HG03378 (cell line): Measurements from ENCODE around the gene DYNC2I2.
A peak's percentile ranks its signal among the peaks of the same experiment; 100 is the strongest.
"Not testable (repeated sequence)": the region's sequence is repeated elsewhere in the genome, so short reads cannot be mapped to it uniquely, and the experiment has no call there.

Source experiments
- ATAC-seq: cut with Tn5 transposase; IDR thresholded peaks from one replicate; pipeline ENCODE4 v1.9.1; 2021; ENCODE audit warnings: mild to moderate bottlenecking, moderate library complexity; ENCODE audit not compliant: unreplicated experiment

The DYNC2I2 gene

DNA sequence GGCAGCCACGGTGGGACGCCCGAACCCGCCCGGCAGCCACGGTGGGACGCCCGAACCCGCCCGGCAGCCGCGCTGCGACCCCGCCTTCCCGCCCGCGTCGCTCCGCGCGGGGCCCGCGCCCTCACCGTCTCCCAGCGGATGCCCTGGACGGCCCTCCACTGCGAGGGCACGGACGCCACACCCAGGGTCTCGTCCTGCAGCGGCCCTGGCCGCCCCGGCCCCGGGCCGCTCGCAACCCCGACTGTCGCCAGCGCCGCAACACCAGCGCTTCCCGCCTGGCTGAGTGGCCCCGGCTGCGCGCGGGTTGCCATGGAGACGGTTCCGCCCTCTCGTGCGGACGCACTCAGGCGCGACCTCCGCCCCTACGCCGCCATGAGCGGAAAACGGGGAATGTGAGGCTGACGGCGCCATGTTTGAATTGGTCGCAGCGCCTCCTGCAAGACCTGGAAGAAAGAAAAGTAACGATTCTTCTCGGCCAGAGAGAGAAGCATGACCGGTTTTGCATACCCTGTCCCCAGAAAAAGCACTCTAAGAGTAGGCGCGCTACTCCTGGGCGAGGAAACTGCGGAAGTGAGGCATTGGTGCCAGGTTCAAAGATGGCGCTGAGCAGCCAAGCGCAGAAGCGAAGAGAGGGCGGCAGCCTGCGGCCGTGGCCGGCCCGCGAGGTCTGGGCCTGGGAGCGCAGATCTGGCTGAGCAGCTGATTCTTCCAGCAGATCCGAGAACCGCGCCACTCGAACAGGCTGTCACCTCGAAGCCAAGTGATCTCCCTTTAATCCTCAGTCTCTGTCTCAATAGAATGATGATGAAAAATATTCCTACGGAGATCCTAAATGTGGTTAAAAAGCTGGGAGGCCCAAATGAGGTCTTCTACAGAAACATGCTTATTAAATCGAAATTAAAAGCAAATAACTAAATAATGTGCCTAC is at the start of gene DYNC2I2:
Gene DYNC2I2 (minus strand): TSS at position 432 of the 928 bp plus-strand sequence. CDS start 121 bp downstream, at position 311.
- ATAC-seq: peak; percentile 51

DNA sequence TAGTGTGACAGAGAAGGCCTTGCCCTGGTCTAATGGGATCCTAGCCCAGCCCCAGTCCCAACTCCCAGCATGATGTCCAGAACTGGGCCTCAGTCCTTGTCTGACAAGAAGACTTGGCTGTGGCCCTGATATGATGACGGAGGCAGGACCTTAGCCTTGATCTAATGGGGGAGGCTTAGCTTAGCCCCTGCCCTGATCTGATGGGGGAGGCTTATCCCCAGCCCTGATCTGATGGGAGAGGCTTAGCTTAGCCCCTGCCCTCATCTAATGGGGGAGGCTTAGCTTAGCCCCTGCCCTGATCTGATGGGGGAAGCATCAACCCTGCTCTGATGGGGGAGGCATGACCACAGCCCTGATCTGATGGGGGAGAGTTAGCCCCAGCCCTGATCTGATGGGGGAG is 49.4 kb upstream of the DYNC2I2 start:
- no peak for ATAC-seq

DNA sequence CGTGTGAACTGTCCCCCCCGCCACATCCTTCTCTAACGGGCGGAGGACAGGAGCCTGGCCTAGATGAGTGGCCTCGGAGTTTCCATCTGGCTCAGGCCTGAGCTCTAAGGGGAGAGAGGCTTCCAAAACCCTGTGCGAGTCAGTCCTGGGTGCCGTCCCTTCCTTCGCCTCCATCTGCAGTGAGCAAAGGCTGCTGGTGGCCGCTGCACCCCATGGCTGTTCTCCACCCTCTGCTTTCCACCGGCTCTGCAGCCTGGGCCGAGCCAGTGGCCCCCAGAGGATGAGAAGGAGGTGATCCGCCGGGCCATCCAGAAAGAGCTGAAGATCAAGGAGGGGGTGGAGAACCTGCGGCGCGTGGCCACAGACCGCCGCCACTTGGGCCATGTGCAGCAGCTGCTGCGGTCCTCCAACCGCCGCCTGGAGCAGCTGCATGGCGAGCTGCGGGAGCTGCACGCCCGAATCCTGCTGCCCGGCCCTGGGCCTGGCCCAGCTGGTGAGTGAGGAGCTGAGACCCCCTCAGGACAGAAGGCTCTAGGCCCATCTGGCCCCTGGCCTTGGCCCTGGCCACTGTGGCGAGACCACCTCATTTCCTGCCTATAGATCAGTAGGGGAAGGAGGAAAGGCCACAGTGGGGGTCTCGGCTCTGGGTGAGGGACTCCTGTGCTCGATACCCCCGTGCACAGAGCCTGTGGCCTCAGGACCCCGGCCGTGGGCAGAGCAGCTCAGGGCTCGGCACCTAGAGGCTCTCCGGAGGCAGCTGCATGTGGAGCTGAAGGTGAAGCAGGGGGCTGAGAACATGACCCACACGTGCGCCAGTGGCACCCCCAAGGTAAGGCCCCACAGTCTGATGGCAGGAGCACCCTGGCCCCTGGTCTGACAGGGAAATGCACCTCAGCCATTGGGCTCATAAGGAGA is 48.7 kb upstream of the DYNC2I2 start:
- no peak for ATAC-seq

DNA sequence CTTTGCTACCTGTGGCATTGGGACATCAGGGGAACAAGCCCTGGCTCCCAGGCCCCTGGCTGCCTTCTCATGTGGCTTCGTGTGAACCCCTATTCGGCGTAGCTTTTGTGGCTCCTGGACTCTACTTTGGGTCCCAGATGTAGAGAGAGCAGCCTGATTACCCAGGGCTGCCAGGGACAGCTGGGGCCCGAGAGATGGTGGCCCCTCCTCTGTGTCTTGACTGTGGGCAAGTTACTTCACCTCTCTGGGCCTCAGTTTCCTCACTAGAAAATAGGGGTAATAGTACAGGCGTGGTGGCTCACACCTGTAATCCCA is 47.7 kb upstream of the DYNC2I2 start:
- ATAC-seq: no peak

DNA sequence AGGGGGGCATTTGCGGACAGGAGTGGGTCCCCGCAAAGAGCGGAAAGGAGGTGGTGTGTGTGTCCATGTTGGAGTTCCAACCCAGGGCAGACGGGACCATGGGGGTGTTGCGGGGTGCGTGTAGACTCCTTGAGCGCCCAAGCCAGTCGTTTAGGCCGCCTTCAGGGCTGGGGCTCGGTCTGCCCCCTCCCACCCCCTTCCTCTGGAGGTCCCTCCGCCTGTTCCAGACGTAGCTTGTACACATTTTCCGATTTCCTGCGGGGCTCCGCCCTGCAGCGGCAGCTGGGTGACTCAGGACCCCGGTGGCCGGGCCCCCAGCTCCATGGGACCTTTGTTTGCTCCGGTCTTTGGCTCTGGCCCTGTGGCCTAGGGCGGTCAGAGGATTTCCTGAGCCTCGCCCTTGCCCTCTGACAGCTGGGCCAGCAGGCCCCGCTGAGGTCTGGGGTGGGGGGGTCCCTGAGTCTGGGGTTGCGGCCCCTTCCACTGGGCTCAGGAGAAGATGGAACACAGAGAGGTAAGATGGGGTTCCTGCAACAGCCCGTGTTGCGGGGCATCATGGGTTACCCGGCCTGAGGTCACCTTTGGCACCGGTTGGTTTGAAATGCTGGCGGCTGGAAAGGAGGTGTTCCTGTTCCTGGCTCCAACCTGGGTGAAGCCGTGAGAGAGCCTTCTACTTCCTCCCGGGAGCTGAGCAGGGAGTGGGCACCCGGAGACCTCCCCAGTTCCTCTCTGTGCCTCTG is 47.1 kb upstream of the DYNC2I2 start:
- no peak for ATAC-seq

DNA sequence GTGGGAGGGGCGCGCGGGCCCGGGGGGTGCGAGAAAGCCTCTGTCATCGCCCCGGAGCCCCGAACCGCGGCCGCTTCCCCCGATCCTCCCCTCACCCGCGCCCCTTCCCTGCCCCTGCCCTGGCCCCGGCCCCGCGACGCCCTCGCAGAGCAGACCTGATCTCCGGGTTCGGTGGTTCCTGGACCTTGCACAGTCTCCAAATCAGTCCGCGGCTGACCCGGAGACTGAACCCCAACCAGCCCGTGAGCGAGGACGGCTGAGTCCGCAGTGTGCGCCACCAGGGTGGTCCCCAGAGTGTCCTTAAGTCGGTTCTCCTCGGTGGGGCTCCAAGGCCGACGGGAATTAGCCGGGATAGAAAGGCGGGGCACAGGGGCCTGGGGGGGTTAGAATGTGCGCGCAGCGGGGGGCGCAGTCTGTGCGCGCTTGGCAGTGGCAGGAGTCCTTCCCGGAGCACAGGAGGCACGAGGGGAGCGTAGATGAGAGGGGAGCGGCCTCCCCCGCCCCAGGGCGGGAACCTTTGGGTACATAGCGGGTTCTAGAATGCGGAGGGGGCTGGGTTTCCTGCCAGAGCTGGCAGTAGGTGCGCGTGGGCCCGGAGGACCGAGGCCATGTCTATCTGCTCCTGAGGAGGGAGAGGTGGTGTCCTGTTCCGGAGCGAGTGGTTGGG is 46.4 kb upstream of the DYNC2I2 start:
- no peak for ATAC-seq

DNA sequence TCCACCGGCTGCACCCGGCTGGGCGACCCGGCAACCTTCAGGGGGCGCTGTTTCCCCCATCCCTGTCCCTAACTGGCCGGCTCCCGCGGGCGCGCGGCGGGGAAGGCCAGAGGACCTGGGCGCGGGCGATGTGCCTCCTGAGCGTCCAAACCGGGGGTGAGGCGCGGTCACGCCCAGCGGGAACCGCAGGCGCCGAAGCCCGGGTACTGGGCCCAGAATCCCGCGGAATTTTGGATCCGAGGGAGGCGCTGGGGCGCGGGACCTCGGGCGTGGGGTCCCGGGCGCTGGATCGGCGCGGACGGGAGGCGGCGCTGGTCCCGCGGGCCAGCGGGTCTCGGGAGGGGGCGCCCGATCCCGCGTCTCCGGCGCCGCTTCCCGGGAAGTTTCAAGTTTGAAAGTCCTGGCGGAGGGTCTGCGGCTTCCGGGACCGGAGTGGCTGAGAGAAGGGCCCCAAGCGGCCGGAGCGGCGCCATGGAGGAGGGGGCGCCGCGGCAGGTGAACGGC is 45.9 kb upstream of the DYNC2I2 start, which contains the start of gene PKN3:
Gene PKN3 (plus strand): TSS at position 59 of the 504 bp plus-strand sequence. CDS start 413 bp downstream, at position 472.
- no peak for ATAC-seq

DNA sequence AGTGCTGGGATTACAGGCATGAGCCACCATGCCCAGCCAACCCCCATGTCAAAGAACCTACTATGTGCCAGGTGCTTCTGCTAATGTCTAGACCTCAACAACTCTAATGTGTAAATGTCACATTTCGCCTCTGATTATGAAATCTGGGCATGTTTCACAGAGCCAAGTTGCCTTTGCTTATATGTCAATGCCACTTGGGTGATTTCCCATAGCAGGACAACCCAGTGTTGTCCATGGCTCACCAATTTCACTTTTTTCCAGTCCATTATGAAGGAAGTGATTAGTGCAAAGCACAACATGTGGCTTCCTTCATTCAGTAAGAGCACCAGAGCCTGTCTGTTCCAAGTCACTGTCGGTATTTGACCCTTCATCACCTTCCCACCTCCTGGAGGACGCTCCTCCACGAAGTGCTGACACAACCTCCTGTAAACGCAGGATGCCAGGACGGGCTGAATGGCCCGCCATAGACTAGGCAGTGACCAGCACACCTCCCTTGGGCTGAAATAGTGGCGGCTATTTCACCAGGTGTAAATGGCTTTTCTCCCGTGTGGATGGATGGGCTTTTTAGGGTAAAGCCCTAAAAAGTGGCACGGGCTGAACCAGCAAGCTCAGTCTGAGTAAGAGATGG is 44.7 kb upstream of the DYNC2I2 start:
- no peak for ATAC-seq

DNA sequence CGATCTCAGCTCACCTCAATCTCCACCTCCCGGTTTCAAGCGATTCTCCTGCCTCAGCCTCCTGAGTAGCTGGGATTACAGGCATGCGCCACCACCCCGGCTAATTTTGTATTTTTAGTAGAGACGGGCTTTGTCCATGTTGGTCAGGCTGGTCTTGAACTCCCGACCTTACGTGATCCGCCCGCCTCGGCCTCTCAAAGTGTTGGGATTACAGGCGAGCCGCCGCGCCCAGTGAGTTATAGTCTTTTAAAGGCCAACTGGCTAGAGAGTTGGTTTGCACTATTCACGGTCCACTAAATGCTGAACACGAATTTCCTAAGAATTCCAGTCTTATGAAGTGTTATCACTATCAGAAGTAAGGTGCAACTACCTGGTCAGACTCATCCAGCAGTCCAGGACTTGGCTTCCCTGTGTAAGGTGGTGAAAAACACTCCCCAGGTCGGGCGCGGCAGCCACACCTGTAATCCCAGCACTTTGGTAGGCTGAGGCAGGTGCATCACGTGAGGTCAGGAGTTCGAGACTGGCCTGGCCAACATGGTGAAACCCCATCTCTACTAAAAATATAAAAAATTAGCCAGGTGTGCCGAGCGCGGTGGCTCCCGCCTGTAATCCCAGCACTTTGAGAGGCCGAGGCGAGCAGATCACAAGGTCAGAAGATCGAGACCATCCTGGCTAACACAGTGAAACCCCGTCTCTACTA is 42.6 kb upstream of the DYNC2I2 start:
- ATAC-seq: not testable (repeated sequence)

DNA sequence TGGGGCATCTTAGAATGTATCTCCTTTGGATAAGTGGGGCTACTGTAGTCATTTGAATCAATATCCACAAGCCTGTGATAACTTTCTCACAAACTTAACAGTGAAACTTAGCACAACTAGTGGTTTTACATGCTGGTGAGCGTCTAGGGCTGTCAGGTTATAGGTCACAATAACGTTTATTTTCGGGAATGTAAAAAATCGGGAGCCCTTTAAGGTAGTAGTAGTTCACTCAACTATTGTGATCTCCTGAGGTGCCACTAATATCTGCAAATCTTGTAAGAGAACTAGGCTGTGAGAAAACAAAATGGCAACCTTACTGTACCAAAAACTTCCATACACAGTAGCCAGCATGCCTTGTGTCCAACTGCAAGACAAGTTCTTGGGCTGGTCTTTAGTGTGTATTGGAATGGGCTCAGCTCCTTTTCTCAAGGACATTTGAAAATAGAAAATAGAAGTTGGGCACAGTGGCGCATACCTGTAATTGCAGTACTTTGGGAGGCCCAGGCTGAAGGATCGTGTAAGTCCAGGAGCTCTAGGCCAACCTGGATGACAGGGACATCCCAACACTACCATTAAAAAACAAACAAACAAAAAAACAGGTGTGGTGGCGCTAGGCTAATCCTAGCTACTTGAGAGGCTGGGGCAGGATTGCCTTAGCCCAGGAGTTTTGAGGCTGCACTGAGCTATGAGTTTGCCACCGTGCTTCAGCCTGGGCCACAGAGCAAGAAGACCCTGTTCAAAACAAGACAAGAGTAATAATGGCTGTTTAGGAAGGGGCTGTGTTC is 40.5 kb upstream of the DYNC2I2 start:
- no peak for ATAC-seq

DNA sequence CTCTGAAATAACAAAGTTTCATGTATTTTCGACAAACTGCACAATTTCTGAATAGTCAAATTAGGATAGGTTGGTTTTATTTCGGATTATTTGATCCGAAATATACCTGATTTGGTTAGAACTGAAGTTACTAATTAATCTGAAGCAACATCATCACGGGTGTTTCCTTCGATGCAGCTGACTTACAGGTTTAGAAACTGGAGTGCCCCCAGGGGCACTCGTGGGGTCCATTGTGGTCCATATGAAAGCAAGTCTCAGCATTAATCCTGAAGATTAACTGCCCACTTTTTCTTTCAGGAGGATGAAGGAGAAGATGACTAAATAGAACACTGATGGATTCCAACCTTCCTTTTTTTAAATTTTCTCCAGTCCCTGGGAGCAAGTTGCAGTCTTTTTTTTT is 37.7 kb upstream of the DYNC2I2 start:
- ATAC-seq: no peak

DNA sequence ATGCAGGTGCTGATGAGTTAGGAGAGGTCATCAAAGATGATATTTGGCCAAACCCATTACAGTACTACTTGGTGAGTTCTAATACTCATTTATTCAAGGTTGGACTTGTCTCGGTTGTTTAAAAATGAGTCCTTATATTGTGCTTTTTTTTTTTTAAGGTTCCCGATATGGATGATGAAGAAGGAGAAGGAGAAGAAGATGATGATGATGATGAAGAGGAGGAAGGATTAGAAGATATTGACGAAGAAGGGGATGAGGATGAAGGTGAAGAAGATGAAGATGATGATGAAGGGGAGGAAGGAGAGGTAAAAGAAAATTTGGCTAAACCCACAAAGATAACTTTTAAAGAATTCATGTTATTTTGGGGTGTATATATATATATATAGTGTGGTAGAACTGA is 37.1 kb upstream of the DYNC2I2 start:
- not testable (repeated sequence) for ATAC-seq

DNA sequence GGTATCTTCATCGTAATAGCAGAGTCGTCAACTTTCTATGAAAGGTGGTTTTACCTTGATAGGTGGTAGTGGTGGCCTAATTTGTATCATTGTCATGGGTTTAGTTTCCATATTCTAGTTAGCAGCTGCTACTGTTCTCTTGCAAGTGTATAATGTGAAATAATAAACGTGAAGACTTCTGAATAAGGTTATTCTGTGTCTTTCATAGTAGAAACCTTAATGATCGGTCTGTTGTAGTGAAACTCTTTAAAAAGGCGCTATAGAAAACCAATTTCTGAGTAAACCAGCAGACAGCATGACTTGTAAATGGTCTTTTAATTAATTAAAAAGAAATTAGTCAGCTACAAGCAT is 34.0 kb upstream of the DYNC2I2 start:
- ATAC-seq: no peak

DNA sequence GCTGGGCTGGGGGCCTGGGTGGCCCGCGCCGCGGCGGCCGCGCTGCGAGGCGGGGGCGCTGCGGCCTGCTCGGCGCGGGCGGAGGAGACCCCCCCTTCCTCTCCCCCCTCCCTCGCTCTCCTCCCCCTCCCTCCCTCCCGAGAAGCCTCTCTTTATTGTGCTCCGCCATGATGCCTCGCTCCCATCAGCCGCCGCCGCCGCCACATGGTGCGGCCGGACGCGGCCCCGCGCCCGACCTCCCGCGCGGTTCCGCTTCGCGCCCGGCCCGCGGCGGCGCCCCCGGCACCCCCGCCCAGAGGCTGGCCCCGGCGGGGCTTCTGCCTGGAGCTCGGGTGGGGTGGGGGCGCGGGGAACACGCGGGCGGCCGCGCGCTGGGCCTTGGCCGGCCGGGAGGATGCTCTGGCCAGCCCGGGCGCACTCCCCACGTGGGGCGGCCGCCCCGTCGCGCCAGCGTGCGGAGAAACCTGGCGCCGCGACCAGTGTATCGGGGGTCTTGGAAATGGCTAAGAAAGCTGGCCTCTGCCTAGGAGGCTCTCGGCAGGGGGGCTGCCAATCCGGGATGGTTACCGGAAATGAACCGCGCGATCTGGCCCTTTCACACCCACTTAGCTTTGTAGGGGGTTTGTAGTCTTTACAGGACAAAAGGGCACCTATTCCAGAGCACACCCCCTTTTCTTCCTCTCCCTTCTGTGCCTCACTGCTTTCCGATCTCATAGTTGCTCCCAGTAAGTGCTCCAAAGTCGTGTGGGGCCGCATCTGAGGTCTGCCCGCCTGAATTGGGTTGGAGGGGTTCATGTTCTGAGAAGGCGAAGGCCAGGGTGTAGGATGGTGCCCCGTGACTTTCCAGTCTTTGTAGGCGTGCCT is 33.4 kb upstream of the DYNC2I2 start:
- no peak for ATAC-seq

DNA sequence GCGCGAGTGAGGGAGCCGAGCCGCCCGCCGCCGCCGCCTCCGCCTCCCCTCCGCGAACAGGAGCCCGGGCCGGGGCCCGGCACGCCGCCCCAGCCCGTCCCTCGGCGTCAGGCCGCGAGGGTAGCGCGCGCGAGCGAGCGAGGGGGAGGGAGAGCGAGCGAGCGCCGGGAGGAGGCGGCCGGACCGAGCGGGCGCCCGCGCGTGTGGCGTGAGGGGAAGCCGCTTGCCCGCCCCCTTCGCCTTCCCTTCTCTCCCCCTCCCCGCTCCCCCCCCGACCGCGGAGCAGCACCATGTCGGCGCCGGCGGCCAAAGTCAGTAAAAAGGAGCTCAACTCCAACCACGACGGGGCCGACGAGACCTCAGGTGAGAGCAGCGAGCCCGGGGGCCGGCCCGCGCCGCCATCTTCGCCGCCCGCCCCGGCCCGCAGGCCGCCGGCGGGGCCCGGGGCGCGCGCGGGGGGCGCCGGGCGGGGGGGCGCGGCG is 32.7 kb upstream of the DYNC2I2 start:
- ATAC-seq: no peak

DNA sequence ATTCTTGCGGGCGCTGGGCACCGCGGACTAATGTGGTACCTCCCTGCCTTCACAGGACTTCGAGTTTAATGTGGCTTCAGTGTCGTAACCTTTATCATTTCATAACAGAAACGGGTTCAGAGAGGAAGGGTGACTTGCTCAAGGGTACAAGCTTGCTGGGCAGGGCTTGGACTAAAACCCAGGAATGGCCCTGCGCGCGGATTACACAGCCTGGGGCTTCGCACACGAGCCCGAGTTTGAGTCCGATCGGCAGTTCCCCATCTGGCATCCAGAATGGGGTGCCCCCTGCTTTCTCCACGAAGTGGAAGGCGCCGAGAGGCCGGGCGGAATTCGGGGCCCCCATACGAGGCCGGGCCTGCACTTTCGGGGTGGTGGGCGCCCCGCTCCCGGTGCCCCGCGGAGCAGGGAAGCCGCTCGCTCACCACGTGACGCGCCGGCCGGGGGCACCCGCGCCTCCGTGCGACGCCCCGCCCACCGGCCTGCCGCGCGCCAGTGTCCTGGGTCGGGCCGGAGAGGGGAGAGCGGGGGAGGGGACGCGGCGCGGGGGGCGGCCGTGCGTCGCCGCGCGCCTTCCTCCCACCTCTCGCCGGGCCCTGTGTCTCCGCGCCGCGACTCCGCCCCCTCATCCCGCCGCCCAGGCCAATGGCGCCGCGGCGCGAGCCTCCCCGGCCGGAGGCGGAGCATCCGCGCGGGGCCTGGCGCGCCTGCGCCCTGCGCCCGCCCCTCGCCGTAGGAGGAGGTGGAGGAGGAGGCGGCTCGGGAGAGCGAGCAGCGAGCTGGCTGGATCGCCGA is 32.0 kb upstream of the DYNC2I2 start, which contains the start of gene SET:
Gene SET (plus strand): TSS at position 722 of the 792 bp plus-strand sequence. CDS start 361 bp downstream, outside the sequence.
- ATAC-seq: peak; percentile 37
